ENCODE data around the gene APOBEC3A.
"Not testable (repeated sequence)": the region's sequence is repeated elsewhere in the genome, so short reads cannot be mapped to it uniquely, and the experiment has no call there.

The APOBEC3A gene

GRCh38 chr22:38943882-38944281 lies 13.5 kb upstream of the APOBEC3A start:
- no peak for TF ChIP-seq CTCF (IDR thresholded peaks at IDR 0.05; ENCODE audit: low read depth, low read length, missing control alignments)
- in situ Hi-C loops (cut with HindIII; ENCODE audit: low pct_ligation_motif_present, low sequenced_read_pairs): no loop called here
- H3K27ac ChIP-seq: no peak overlapping the region
- no peak overlapping the region for H3K4me3 ChIP-seq (ENCODE audit: low read depth, low read length)
- no peaks in the 10 kb centered on the region for H3K36me3 ChIP-seq (replicated peaks)
- no peak for DNase-seq
- peaks cover 23% of the 10 kb centered on the region for H3K27me3 ChIP-seq (replicated peaks)

- peaks cover 26% of the 10 kb centered on the region for H3K27me3 ChIP-seq (replicated peaks)
- no peak for DNase-seq
- no peaks in the 10 kb centered on the region for H3K36me3 ChIP-seq (replicated peaks)
- no peak for TF ChIP-seq CTCF (IDR thresholded peaks at IDR 0.05; ENCODE audit: low read depth, low read length, missing control alignments)
- no peak overlapping the region for H3K27ac ChIP-seq
- no peak overlapping the region for H3K4me3 ChIP-seq (ENCODE audit: low read depth, low read length)
- in situ Hi-C loops (cut with HindIII; ENCODE audit: low pct_ligation_motif_present, low sequenced_read_pairs): no loop called here
Measured at GRCh38 chr22:38944653-38945052, 12.8 kb upstream of the APOBEC3A start.

- H3K36me3 ChIP-seq (replicated peaks); H3K4me3 ChIP-seq (ENCODE audit: low read depth, low read length); DNase-seq; in situ Hi-C loops (cut with HindIII; ENCODE audit: low pct_ligation_motif_present, low sequenced_read_pairs); H3K27ac ChIP-seq: not testable (repeated sequence)
- H3K27me3 ChIP-seq (replicated peaks): peaks cover 34% of the 10 kb centered on the region
Measured at GRCh38 chr22:38945706-38946338, 11.6 kb upstream of the APOBEC3A start.

GRCh38 chr22:38946771-38947170 lies 10.6 kb upstream of the APOBEC3A start:
- Histone ChIP-seq H3K27me3 (replicated peaks) (peaks cover 36% of the 10 kb centered on the region), H3K4me3 (ENCODE audit: low read depth, low read length) (no peak overlapping the region), H3K36me3 (replicated peaks) (no peaks in the 10 kb centered on the region), H3K27ac (no peak overlapping the region)
- TF ChIP-seq CTCF (IDR thresholded peaks at IDR 0.05; ENCODE audit: low read depth, low read length, missing control alignments): no peak
- DNase-seq: no peak
- in situ Hi-C loops (cut with HindIII; ENCODE audit: low pct_ligation_motif_present, low sequenced_read_pairs): no loop called here

GRCh38 chr22:38947321-38948140 lies 9.9 kb upstream of the APOBEC3A start:
- no peak overlapping the region for H3K4me3 ChIP-seq (ENCODE audit: low read depth, low read length)
- no peak for DNase-seq
- no peak for TF ChIP-seq CTCF (IDR thresholded peaks at IDR 0.05; ENCODE audit: low read depth, low read length, missing control alignments)
- no peak overlapping the region for H3K27ac ChIP-seq
- H3K27me3 ChIP-seq (replicated peaks): peaks cover 36% of the 10 kb centered on the region
- H3K36me3 ChIP-seq (replicated peaks): no peaks in the 10 kb centered on the region
- in situ Hi-C loops (cut with HindIII; ENCODE audit: low pct_ligation_motif_present, low sequenced_read_pairs): no loop called here

GRCh38 chr22:38948181-38948940 lies 9.0 kb upstream of the APOBEC3A start:
- no peak for DNase-seq
- in situ Hi-C loops (cut with HindIII; ENCODE audit: low pct_ligation_motif_present, low sequenced_read_pairs): no loop called here
- H3K27ac ChIP-seq: no peak overlapping the region
- peaks cover 37% of the 10 kb centered on the region for H3K27me3 ChIP-seq (replicated peaks)
- no peaks in the 10 kb centered on the region for H3K36me3 ChIP-seq (replicated peaks)
- no peak for TF ChIP-seq CTCF (IDR thresholded peaks at IDR 0.05; ENCODE audit: low read depth, low read length, missing control alignments)
- no peak overlapping the region for H3K4me3 ChIP-seq (ENCODE audit: low read depth, low read length)
